ENCODE data around the gene MRPL41. TPM values are rescaled to one million over a fixed set of nuclear protein-coding genes. Genes with fewer than 3 reads are reported as not detected.

The MRPL41 gene
- total and polyA plus RNA-seq, 2 of the 13 experiments (the other 11 are each of a cell fraction or from before 2014, with no cell fraction given): 20.9 to 54.0 TPM

DNA sequence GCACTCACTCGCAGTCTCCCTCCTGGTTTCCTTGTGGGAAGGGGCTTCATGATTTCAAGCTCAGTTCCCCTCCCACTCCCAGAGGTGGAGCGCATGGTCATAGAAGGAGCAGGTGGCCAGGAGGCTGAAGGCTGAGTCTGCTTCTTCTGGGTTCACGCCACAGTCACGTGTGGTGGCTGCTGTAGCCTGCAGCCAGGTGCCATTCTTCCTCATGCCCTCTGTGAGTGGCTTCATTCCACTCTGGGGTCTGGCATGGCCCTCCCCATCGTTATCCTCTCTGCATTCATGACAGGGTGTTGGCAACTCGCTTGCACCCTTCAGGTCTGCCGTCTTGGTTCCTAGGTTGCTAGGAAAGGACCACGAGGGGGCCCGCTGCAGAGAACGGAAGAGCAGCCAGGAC is 3.5 kb downstream of the MRPL41 start:
- no peak overlapping the region for H3K9ac ChIP-seq (ENCODE audit: insufficient read depth, low read depth, low read length)
- in situ Hi-C loops (cut with HindIII; ENCODE audit: extremely low pct_ligation_motif_present, low pct_unique_long_range_greater_than_20kb) (no loop called here), intact Hi-C loops (cut with micrococcal nuclease; ENCODE audit: unreplicated experiment) (no loop called here)
- H2AFZ ChIP-seq (ENCODE audit: low read length): no peak overlapping the region
- H3K36me3 ChIP-seq (replicated peaks in 1 of 2; ENCODE audit: control insufficient read depth in 1 of 2, insufficient read depth in 2 of 2, low read length in 2 of 2): peaks cover 13 to 39% of the 10 kb centered on the region in 2 experiments
- H4K20me1 ChIP-seq (ENCODE audit: insufficient read depth, low read length): peaks cover 4% of the 10 kb centered on the region; the same call in 1 of the 2 replicates
- WGBS (ENCODE audit: low lambda C conversion rate): 95% methylated on average over 8 of the region's 10 CpGs
- ATAC-seq: no peak
- no peak for FAIRE-seq
- no peak overlapping the region for H3K4me3 ChIP-seq (replicated peaks in 1 of 3; ENCODE audit: insufficient read depth in 1 of 3, low read depth in 2 of 3, low read length in 3 of 3)
- ChIA-PET CTCF (ENCODE audit: low intra/inter-chr PET ratio, low total read pairs) (no interaction called here), POLR2A (no interaction called here)
- no peaks in the 10 kb centered on the region for H3K9me3 ChIP-seq (ENCODE audit: low read length)
- H3K27me3 ChIP-seq (ENCODE audit: control insufficient read depth in 1 of 2, insufficient read depth in 2 of 2, low read length in 2 of 2): no peaks in the 10 kb centered on the region
- no peak overlapping the region for H3K4me2 ChIP-seq (ENCODE audit: low read depth, low read length)
- no TSS peak for BruUV-seq (replicated peaks)
- no peak overlapping the region for H3K27ac ChIP-seq (ENCODE audit: extremely low read length, insufficient read depth, low read length)
- peaks cover 24% of the 10 kb centered on the region for H3K4me1 ChIP-seq (ENCODE audit: insufficient read depth, low read length)
- no peak for DNase-seq (ENCODE audit: low spot score)
- H3K79me2 ChIP-seq (ENCODE audit: insufficient read depth, low read length): peaks cover 2% of the 10 kb centered on the region
- TF ChIP-seq, protein P1, sequence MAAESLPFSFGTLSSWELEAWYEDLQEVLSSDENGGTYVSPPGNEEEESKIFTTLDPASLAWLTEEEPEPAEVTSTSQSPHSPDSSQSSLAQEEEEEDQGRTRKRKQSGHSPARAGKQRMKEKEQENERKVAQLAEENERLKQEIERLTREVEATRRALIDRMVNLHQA (CRISPR knock-in tag; IDR thresholded peaks at IDR 0.05): no peak
- TF ChIP-seq SIN3B (IDR thresholded peaks at IDR 0.05; ENCODE audit: low read length) (no peak), ZNF326 (CRISPR knock-in tag; IDR thresholded peaks at IDR 0.05; ENCODE audit: borderline replicate concordance) (no peak), PCBP1 (IDR thresholded peaks at IDR 0.05; ENCODE audit: borderline replicate concordance, low read depth, low read length) (no peak), GTF2F1 (IDR thresholded peaks at IDR 0.05; ENCODE audit: low read length) (no peak), MIXL1 (CRISPR knock-in tag; IDR thresholded peaks at IDR 0.05) (no peak), NR2F6 (IDR thresholded peaks at IDR 0.05) (no peak), NR2F6 (CRISPR knock-in tag; IDR thresholded peaks at IDR 0.05) (no peak), HNRNPL (IDR thresholded peaks at IDR 0.05; ENCODE audit: low read depth, low read length) (no peak), ZNF605 (CRISPR knock-in tag; IDR thresholded peaks at IDR 0.05) (no peak), ZNF629 (CRISPR knock-in tag; conservative IDR thresholded peaks at IDR 0.05) (no peak), NCOA2 (CRISPR knock-in tag; IDR thresholded peaks at IDR 0.05) (no peak), IKZF1 (IDR thresholded peaks at IDR 0.05) (no peak), ZFP36L2 (CRISPR knock-in tag; IDR thresholded peaks at IDR 0.05) (no peak)
- TF ChIP-seq, protein P2, sequence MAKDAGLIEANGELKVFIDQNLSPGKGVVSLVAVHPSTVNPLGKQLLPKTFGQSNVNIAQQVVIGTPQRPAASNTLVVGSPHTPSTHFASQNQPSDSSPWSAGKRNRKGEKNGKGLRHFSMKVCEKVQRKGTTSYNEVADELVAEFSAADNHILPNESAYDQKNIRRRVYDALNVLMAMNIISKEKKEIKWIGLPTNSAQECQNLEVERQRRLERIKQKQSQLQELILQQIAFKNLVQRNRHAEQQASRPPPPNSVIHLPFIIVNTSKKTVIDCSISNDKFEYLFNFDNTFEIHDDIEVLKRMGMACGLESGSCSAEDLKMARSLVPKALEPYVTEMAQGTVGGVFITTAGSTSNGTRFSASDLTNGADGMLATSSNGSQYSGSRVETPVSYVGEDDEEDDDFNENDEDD (CRISPR knock-in tag; IDR thresholded peaks at IDR 0.05; ENCODE audit: borderline replicate concordance): no peak
- TF ChIP-seq, protein P3, sequence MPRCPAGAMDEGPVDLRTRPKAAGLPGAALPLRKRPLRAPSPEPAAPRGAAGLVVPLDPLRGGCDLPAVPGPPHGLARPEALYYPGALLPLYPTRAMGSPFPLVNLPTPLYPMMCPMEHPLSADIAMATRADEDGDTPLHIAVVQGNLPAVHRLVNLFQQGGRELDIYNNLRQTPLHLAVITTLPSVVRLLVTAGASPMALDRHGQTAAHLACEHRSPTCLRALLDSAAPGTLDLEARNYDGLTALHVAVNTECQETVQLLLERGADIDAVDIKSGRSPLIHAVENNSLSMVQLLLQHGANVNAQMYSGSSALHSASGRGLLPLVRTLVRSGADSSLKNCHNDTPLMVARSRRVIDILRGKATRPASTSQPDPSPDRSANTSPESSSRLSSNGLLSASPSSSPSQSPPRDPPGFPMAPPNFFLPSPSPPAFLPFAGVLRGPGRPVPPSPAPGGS (CRISPR knock-in tag; IDR thresholded peaks at IDR 0.05): no peak
- TF ChIP-seq, protein P4, sequence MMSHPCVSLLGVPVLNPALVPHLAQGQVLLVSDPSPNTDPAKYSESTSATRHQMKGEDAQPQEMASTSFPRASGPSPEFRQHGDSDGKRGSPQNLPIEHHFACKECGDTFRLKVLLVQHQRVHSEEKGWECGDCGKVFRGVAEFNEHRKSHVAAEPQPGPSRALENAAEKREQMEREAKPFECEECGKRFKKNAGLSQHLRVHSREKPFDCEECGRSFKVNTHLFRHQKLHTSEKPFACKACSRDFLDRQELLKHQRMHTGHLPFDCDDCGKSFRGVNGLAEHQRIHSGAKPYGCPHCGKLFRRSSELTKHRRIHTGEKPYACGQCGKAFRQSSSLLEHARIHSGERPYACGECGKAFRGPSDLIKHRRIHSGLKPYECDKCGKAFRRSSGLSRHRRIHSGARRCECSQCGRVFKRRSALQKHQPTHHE (CRISPR knock-in tag; IDR thresholded peaks at IDR 0.05; ENCODE audit: borderline replicate concordance): no peak
- TF ChIP-seq, protein P5, sequence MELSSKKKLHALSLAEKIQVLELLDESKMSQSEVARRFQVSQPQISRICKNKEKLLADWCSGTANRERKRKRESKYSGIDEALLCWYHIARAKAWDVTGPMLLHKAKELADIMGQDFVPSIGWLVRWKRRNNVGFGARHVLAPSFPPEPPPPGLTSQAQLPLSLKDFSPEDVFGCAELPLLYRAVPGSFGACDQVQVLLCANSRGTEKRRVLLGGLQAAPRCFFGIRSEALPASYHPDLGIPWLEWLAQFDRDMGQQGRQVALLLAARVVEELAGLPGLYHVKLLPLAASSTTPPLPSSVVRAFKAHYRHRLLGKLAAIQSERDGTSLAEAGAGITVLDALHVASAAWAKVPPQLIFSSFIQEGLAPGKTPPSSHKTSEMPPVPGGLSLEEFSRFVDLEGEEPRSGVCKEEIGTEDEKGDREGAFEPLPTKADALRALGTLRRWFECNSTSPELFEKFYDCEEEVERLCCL (CRISPR knock-in tag; IDR thresholded peaks at IDR 0.05; ENCODE audit: borderline replicate concordance): no peak
- TF ChIP-seq, protein P6, sequence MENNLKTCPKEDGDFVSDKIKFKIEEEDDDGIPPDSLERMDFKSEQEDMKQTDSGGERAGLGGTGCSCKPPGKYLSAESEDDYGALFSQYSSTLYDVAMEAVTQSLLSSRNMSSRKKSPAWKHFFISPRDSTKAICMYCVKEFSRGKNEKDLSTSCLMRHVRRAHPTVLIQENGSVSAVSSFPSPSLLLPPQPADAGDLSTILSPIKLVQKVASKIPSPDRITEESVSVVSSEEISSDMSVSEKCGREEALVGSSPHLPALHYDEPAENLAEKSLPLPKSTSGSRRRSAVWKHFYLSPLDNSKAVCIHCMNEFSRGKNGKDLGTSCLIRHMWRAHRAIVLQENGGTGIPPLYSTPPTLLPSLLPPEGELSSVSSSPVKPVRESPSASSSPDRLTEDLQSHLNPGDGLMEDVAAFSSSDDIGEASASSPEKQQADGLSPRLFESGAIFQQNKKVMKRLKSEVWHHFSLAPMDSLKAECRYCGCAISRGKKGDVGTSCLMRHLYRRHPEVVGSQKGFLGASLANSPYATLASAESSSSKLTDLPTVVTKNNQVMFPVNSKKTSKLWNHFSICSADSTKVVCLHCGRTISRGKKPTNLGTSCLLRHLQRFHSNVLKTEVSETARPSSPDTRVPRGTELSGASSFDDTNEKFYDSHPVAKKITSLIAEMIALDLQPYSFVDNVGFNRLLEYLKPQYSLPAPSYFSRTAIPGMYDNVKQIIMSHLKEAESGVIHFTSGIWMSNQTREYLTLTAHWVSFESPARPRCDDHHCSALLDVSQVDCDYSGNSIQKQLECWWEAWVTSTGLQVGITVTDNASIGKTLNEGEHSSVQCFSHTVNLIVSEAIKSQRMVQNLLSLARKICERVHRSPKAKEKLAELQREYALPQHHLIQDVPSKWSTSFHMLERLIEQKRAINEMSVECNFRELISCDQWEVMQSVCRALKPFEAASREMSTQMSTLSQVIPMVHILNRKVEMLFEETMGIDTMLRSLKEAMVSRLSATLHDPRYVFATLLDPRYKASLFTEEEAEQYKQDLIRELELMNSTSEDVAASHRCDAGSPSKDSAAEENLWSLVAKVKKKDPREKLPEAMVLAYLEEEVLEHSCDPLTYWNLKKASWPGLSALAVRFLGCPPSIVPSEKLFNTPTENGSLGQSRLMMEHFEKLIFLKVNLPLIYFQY (CRISPR knock-in tag; IDR thresholded peaks at IDR 0.05; ENCODE audit: borderline replicate concordance): no peak

Measured in HepG2 (cell line).